ENCODE results near the gene LRTM2.

DNA sequence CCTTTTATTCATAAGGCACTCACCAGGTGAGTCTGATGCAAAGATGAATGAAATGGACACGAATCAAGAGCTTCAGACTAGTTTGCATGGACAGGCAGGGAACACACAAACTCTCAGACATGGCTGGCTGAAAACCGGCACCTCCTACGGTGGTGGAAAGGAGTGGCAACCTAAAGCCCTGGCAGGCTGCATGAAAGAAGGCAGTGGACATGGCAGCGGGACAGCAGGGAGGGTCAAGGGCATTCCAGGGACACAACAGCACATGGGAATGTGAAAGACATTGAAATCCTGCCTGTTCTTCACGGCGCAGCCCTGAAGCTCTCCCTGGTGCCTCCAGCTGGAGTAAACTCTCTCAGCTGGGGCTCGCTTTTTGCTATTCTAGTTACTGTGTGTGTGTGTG lies 16.6 kb upstream of the LRTM2 start:
- TF ChIP-seq POLR2A (IDR thresholded peaks at IDR 0.05) (no peak), POLR2AphosphoS5 (IDR thresholded peaks at IDR 0.05; ENCODE audit: insufficient read depth in 1 of 2, low read depth in 1 of 2) (no peak)
- TF ChIP-seq, protein P1, sequence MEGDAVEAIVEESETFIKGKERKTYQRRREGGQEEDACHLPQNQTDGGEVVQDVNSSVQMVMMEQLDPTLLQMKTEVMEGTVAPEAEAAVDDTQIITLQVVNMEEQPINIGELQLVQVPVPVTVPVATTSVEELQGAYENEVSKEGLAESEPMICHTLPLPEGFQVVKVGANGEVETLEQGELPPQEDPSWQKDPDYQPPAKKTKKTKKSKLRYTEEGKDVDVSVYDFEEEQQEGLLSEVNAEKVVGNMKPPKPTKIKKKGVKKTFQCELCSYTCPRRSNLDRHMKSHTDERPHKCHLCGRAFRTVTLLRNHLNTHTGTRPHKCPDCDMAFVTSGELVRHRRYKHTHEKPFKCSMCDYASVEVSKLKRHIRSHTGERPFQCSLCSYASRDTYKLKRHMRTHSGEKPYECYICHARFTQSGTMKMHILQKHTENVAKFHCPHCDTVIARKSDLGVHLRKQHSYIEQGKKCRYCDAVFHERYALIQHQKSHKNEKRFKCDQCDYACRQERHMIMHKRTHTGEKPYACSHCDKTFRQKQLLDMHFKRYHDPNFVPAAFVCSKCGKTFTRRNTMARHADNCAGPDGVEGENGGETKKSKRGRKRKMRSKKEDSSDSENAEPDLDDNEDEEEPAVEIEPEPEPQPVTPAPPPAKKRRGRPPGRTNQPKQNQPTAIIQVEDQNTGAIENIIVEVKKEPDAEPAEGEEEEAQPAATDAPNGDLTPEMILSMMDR (IDR thresholded peaks at IDR 0.05) = no peak

Measured in vagina (tissue), 2 donors.